Islet of Langerhans (tissue), 1 donor: ENCODE measurements around the gene MIPEP.

Source experiments
- FAIRE-seq: peaks from one replicate; lab custom pipeline; 2011; peaks lifted over from hg19 to GRCh38; lab: Jason Lieb, UNC

The MIPEP gene

GRCh38 chr13:23714672-23715071, 174.5 kb downstream of the MIPEP start:
- FAIRE-seq: no peak

GRCh38 chr13:23711355-23711754, 177.8 kb downstream of the MIPEP start:
- FAIRE-seq: no peak

GRCh38 chr13:23710366-23710765, 178.8 kb downstream of the MIPEP start:
- no peak for FAIRE-seq

DNA sequence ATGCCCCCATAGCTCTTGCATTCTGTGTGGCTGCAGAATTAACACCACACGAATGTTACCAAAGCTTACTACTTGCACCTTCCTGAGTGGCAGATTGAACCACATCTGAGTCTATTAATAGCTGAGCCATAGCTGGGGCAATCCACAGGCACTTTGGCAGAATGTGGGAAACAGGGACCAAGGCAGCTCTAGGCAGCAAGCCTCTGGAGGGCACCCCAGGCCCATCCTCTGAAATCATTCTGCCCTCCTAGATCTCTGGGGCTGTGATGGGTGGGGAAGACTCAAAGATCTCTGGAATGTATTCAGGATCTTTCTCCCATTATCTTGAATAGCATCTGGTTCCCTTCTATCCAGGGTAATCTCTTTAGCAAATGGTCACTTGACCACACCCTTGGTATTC, 179.7 kb downstream of the MIPEP start:
- FAIRE-seq: no peak

DNA sequence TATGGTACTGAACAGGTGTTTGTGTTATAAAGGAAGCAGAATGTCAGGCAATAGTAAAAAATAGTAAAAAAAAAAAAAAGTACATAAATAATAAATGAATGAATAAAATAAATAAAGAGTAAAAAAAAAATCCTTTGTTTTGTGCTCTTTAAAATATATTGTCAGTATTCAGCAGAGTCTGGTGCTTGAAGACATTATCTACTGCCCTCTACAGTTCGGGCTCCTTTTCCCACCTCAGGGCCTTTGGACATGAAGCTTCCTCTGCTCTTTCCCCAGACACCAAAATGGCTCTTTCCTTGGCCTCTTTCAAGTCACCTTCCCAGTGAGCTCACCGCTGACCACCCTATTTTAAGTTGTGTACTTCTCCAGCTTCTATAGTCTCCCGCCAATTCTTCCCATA, 181.5 kb downstream of the MIPEP start:
- FAIRE-seq: no peak

GRCh38 chr13:23705583-23705982, 183.6 kb downstream of the MIPEP start:
- FAIRE-seq: no peak

DNA sequence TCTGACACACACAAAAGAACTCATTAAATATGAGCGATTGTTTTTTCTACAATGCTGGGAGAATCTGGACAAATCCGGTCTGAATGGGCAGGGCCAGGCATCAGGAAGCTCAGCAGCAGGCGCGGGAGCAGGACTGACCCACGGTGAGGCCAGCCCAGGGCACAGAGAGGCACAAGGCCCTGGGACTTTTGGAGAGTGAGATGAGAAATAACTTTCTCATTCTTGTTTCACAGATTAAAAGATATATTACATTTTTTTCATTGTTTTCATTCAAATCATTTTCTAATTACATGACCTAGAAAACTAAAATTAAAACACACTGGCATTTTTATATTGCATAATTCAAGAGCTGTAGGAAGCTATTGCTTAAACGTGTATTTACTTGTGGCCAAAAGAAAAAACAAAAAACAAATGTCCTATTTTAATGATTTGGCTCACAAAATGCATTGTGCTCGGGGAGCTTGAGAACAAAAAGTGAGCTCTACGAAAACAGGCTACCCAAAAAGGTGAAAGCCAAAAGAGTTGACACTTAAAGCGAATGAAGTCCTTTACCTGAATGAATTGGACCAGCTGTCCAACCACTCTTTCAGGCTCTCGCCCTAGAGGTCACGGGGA, 185.8 kb downstream of the MIPEP start:
- no peak for FAIRE-seq

DNA sequence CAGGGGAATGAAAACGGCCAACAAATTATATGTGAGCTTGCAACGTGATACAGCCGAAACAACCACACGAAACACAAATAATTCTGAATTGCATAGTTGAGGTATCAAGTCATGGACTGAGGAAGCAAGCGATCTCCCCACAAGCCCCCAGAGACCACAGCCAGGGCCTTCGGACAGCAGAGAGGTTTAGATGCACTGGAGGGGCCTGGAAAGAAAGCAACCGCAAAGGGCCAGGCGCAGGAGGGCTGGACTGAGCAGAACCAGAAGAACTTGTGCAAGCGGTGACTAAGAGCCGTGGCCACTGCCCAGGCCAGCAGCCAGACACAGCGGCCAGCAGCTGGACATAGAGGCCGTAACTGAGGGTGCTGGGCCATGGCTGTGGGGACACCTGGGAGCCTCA, 187.6 kb downstream of the MIPEP start:
- FAIRE-seq: no peak

DNA sequence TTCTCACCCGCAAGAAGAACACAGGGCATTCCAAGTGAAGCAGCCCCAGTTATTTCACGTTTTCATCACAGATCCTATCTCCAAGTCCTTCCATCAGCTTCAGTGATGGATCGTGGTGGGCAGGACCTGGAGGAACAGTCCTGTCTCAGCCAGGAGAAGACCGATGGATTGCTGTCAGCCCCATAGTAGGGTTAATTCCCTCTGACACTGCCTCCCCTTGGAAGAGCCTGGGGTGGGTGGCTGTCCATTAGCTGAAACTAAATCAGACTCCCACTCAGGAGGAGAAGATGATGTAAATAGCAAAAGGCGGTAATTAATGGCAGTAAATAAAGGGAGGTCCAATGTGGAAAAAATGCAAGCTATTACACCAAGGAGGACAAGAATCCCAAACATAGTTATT, 188.0 kb downstream of the MIPEP start:
- no peak for FAIRE-seq

DNA sequence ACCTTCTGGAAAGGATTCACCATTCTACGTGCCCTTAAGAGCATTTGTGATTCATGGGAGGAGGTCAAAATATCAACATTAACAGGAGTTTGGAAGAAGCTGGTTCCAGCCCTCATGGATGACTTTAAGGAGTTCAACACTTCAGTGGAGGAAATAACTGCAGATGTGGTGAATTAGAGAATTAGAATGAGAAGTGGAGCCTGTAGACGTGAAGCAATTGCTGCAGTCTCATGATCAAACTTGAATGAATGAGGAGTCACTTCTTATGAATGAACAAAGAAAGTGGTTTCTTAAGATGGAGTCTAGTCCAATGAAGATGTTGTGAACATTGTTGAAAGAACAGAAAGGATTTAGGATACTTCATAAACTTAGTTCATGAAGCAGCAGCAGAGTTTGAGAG, 189.9 kb downstream of the MIPEP start:
- no peak for FAIRE-seq

- no peak for FAIRE-seq
These were observed 191.4 kb downstream of the MIPEP start for GRCh38 chr13:23697772-23698313.

GRCh38 chr13:23696610-23697009, 192.6 kb downstream of the MIPEP start:
- FAIRE-seq: no peak

GRCh38 chr13:23695711-23696464, 193.3 kb downstream of the MIPEP start:
- FAIRE-seq: no peak

GRCh38 chr13:23695196-23695595, 194.0 kb downstream of the MIPEP start:
- FAIRE-seq: no peak

DNA sequence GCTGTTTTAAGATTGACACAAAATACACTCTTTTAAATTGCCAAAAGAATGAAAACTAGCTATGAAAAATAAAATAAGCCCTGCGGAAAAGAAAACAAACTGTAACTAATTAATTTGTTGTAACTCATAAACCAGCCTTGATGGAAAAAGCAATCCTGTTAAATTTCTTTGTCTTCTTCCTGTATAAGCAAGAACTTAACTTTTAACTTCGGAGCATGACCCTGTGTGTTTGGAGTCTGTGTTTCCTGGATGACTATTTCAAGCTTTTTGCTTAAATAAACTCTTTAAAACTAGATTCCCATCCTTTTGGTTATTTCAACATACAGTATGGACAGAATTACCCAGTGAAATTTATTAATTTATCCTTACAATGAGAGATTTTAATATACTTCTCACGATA, 196.4 kb downstream of the MIPEP start:
- no peak for FAIRE-seq

- no peak for FAIRE-seq
These were observed 198.5 kb downstream of the MIPEP start for GRCh38 chr13:23690668-23691067.

GRCh38 chr13:23688336-23688735, 200.9 kb downstream of the MIPEP start:
- no peak for FAIRE-seq

- no peak for FAIRE-seq
These were observed 201.6 kb downstream of the MIPEP start for GRCh38 chr13:23687614-23688013.

- no peak for FAIRE-seq
These were observed 202.3 kb downstream of the MIPEP start for GRCh38 chr13:23686948-23687347.

- FAIRE-seq: no peak
These were observed 203.8 kb downstream of the MIPEP start for GRCh38 chr13:23685416-23685815.

GRCh38 chr13:23684647-23685046, 204.6 kb downstream of the MIPEP start:
- FAIRE-seq: no peak

DNA sequence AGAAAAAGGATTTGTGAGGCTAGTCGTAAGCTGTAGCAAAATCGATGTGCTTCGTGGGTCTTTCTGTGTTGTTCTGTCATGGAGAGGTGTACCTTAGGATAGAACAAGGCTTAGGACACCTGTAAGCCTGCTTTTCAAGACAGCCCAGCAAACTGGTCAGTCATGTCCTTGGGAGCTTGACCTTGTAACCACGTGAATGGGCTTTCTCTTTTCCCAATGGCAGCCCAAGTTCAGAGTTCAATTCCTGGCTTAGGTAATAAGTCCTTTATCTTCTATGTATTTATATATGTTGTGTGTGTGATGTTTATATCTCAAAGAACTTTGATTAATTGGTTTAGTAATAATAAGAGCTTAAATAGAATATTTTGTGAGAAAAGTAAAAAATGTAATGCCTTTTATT, 206.1 kb downstream of the MIPEP start:
- no peak for FAIRE-seq

DNA sequence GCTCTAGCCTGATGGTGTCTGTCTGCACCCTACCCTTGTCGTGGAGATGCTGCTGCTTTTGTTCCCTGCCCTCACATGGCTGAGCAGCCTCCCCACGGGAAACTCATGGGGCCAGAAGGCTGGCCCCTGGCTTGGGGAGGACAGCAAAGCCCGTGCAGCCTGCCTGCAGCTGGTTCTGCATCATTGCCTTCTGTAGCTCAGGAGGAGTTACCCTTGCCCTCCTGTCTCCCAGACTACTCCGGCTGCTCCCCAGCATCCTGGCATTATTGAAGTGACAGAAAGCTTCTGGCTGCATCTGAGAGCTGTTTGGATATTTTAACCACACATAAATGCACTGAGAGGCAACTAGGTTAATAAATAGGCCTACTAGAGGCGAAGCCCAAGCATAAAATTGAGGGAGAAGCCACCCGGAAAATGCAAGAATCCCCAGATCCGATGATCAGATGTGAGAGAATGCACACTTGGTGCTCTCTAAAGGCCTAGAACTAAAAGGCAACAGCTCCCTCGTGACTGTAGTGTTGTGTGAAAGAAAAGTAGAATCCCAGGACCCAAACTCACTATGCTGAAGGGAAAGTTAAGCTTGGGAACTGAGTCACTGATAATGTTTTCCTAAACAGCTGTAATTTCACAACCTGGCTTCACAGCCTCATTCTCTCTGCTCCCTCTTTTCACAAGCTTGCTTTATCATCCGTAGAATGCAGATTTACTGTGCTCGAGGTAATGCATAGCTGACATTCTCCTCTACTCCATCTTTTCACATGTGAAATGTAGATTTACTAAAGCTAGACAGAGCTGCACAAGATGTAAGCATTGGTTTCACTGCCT, 208.1 kb downstream of the MIPEP start:
- FAIRE-seq: no peak
